SK-N-SH (cell line): ENCODE results near the gene TMEM174. TPM values are rescaled to one million over a fixed set of nuclear protein-coding genes. Genes with fewer than 3 reads are reported as not detected.

Experiments used
- CTCF ChIA-PET: fragments of 300-600, 350-600 bp; formaldehyde crosslinking; extraction: SDS; loops from one replicate; lab custom pipeline; 2021; lab: Yijun Ruan, JAX
- POLR2A ChIA-PET: fragments of 350-600 bp; sonication (Branson Sonifier 250); formaldehyde crosslinking; extraction: SDS; loops from one replicate; lab custom pipeline; 2020; ENCODE audit warnings: antibody characterized with exemption, inconsistent platforms; lab: Yijun Ruan, JAX
- DNase-seq: peaks from one replicate; pipeline ENCODE4 v3.0.0; 2012
- H2AFZ ChIP-seq: fragments of 200-600 bp; sonication (generic); 2 replicates; pipeline ENCODE4 v1.8.1; 2016; ENCODE audit warnings: antibody characterized with exemption, mild to moderate bottlenecking, low read depth
- H3F3A ChIP-seq: fragments of 200-600 bp; sonication (generic); replicated peaks from 2 replicates; pipeline ENCODE3; 2016; ENCODE audit warnings: antibody characterized with exemption, mild to moderate bottlenecking; ENCODE audit not compliant: insufficient read depth
- H3K27ac ChIP-seq, 2 experiments: fragments of 200-500 bp in 1 of 2; fragments of 200-600 bp in 1 of 2; sonication (Bioruptor generic) in 1 of 2; sonication (generic), shearing (Covaris generic) in 1 of 2; 2 replicates each; pipeline versions ENCODE4 v1.5.1 to v1.6.1; 2014 to 2016; ENCODE audit warnings: low read depth in 2 of 2, inconsistent platforms in 1 of 2, low read length in 1 of 2, mild to moderate bottlenecking in 1 of 2, mixed read lengths in 1 of 2
- H3K27me3 ChIP-seq: fragments of 200-600 bp; sonication (generic), shearing (Covaris generic); 2 replicates; pipeline ENCODE4 v1.6.1; 2016; ENCODE audit warnings: mixed run types; ENCODE audit not compliant: insufficient read depth
- H3K36me3 ChIP-seq, 2 experiments: fragments of 200-500 bp in 1 of 2; fragments of 200-600 bp in 1 of 2; sonication (Bioruptor generic) in 1 of 2; sonication (generic) in 1 of 2; replicated peaks in 1 of 2; 2 replicates each; pipeline versions ENCODE3 to v1.5.1; 2014 to 2016; ENCODE audit warnings: low read length in 1 of 2, mild to moderate bottlenecking in 1 of 2; ENCODE audit not compliant: insufficient read depth in 2 of 2, control insufficient read depth in 1 of 2
- H3K4me1 ChIP-seq, 2 experiments: fragments of 200-500 bp in 1 of 2; fragments of 200-600 bp in 1 of 2; sonication (Bioruptor generic) in 1 of 2; sonication (generic), shearing (Covaris generic) in 1 of 2; 2 replicates each; pipeline versions ENCODE4 v1.5.1 to v1.6.1; 2014 to 2016; ENCODE audit warnings: low read depth in 1 of 2, low read length in 1 of 2, mixed run types in 1 of 2; ENCODE audit not compliant: insufficient read depth in 2 of 2, control insufficient read depth in 1 of 2
- H3K4me2 ChIP-seq: fragments of 200-600 bp; sonication (generic), shearing (Covaris generic); 2 replicates; pipeline ENCODE4 v1.6.1; 2017; ENCODE audit warnings: mixed run types
- H3K4me3 ChIP-seq, 2 experiments: fragments of 200-500 bp in 1 of 2; fragments of 200-600 bp in 1 of 2; sonication (Bioruptor generic) in 1 of 2; sonication (generic), shearing (Covaris generic) in 1 of 2; 2 replicates each; pipeline versions ENCODE4 v1.5.1 to v1.8.1; 2014 to 2016; ENCODE audit warnings: low read depth in 2 of 2, inconsistent platforms in 1 of 2, low read length in 1 of 2, mild to moderate bottlenecking in 1 of 2, mixed read lengths in 1 of 2, moderate library complexity in 1 of 2
- H3K79me2 ChIP-seq: fragments of 200-600 bp; sonication (generic); 2 replicates; pipeline ENCODE4 v1.8.1; 2017; ENCODE audit warnings: mild to moderate bottlenecking; ENCODE audit not compliant: insufficient read depth
- H3K9ac ChIP-seq: fragments of 200-600 bp; sonication (generic); 2 replicates; pipeline ENCODE4 v1.6.1; 2017; ENCODE audit warnings: mixed run types
- H3K9me2 ChIP-seq: fragments of 200-600 bp; sonication (generic); 2 replicates; pipeline ENCODE4 v1.6.1; 2017; ENCODE audit warnings: mixed run types
- H3K9me3 ChIP-seq: fragments of 200-600 bp; sonication (generic); 2 replicates; pipeline ENCODE4 v1.6.1; 2017; ENCODE audit warnings: mixed run types, mild to moderate bottlenecking, moderate library complexity
- H4K20me1 ChIP-seq: fragments of 200-600 bp; sonication (generic); 2 replicates; pipeline ENCODE4 v1.6.1; 2017; ENCODE audit warnings: mild to moderate bottlenecking, mixed run types; ENCODE audit not compliant: insufficient read depth
- CHD2 ChIP-seq: fragments of 150-350 bp; IDR thresholded peaks from 2 replicates; pipeline ENCODE4 v1.6.1; 2018; ENCODE audit warnings: low read length; ENCODE audit not compliant: partially characterized antibody
- CTCF ChIP-seq: fragments of 200-600 bp; sonication (generic); IDR thresholded peaks from 2 replicates; pipeline ENCODE4 v1.6.1; 2017; ENCODE audit warnings: antibody characterized with exemption, mild to moderate bottlenecking, moderate library complexity
- EP300 ChIP-seq, 2 experiments: IDR thresholded peaks; 2 replicates each; pipeline versions ENCODE4 v1.4.0 to v1.6.1; 2012; ENCODE audit warnings: borderline replicate concordance in 1 of 2, low read depth in 1 of 2, low read length in 1 of 2
- FOXM1 ChIP-seq: IDR thresholded peaks from 2 replicates; pipeline ENCODE4 v1.4.0; 2012; ENCODE audit warnings: low read depth, mild to moderate bottlenecking
- GATA2 ChIP-seq: sonication (generic); formaldehyde crosslinking; IDR thresholded peaks from 2 replicates; pipeline ENCODE4 v1.5.0; 2020; ENCODE audit warnings: mild to moderate bottlenecking, missing genetic modification reagents
- MXI1 ChIP-seq: IDR thresholded peaks from 2 replicates; pipeline ENCODE4 v1.6.1; 2012; ENCODE audit warnings: mild to moderate bottlenecking, low read depth, low read length, improper control_type of control experiment
- NFIC ChIP-seq: IDR thresholded peaks from 2 replicates; pipeline ENCODE4 v1.4.0; 2012; ENCODE audit warnings: borderline replicate concordance
- NRF1 ChIP-seq: IDR thresholded peaks from 2 replicates; pipeline ENCODE4 v1.6.1; 2012; ENCODE audit warnings: low read depth, mild to moderate bottlenecking, low read length
- PBX3 ChIP-seq: IDR thresholded peaks from 2 replicates; pipeline ENCODE4; 2012
- POLR2AphosphoS5 ChIP-seq: IDR thresholded peaks from 2 replicates; pipeline ENCODE4 v1.6.1; 2012; ENCODE audit warnings: low read depth, low read length
- RFX5 ChIP-seq: IDR thresholded peaks from 2 replicates; pipeline ENCODE4 v1.6.1; 2012; ENCODE audit warnings: mild to moderate bottlenecking, improper control_type of control experiment, low read length
- SMC3 ChIP-seq: IDR thresholded peaks from 2 replicates; pipeline ENCODE4 v1.6.1; 2012; ENCODE audit warnings: low read depth, low read length, improper control_type of control experiment
- USF2 ChIP-seq: fragments of 150-350 bp; IDR thresholded peaks from 2 replicates; pipeline ENCODE4 v1.6.1; 2017; ENCODE audit warnings: antibody characterized with exemption, low read length, low read depth, borderline replicate concordance
- YY1 ChIP-seq: IDR thresholded peaks from 2 replicates; pipeline ENCODE4 v1.4.0; 2012; ENCODE audit warnings: low read depth, mild to moderate bottlenecking
- WGBS: methylation state at CpG from one replicate; pipeline ENCODE4 v1.1.6; 2017; ENCODE audit warnings: low lambda C conversion rate; 5-methylcytosine and 5-hydroxymethylcytosine counted together
- polyA plus RNA-seq, 3 experiments: library from polyadenylated mRNA; depleted of rRNA; stranded (reverse); fragments of >200 nt; gene quantifications; 2 replicates each; pipeline ENCODE4 v1.2.3, GENCODE V29; 2012
- TF ChIP-seq, protein P1 (sequence below): IDR thresholded peaks from 2 replicates; pipeline ENCODE4 v1.4.0; 2012; ENCODE audit warnings: low read depth, borderline replicate concordance
- TF ChIP-seq, protein P2 (sequence below): IDR thresholded peaks from 2 replicates; pipeline ENCODE4 v1.4.0; 2012; ENCODE audit warnings: low read depth, borderline replicate concordance

TMEM174 gene
- polyA plus RNA-seq, 1 of the 3 experiments (the other 2 are of a cell fraction), result not detected

DNA sequence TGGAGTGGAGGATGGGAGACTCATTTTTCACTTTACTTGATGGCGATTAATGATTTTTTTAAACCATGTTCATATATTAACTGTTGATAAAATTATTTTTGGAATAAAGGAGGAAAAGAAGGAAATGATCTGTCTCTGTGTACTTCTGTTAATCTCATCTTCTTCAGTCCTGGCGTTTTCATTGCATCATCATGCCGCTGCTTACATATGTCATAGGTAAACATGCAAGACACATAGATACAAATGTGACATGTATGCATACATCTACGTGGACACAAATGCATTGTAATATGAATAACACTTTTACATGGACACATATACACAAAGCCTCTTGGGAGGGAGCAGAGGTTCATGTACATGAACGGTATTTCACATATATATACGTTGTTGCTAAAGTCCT lies 10.0 kb downstream of the TMEM174 start:
- no peaks in the 10 kb centered on the region for H3K27me3 ChIP-seq
- H3K79me2 ChIP-seq, result no peaks in the 10 kb centered on the region
- no peak overlapping the region for H2AFZ ChIP-seq
- POLR2A ChIA-PET, result no interaction called here
- no peak overlapping the region for H3K4me2 ChIP-seq
- 28% methylated on average over 6 of the region's 6 CpGs for WGBS
- no peak overlapping the region for H3K27ac ChIP-seq
- H3K9me2 ChIP-seq, result no peaks in the 10 kb centered on the region
- TF ChIP-seq NFIC (no peak), RFX5 (no peak), FOXM1 (no peak), PBX3 (no peak)
- TF ChIP-seq, protein P1, sequence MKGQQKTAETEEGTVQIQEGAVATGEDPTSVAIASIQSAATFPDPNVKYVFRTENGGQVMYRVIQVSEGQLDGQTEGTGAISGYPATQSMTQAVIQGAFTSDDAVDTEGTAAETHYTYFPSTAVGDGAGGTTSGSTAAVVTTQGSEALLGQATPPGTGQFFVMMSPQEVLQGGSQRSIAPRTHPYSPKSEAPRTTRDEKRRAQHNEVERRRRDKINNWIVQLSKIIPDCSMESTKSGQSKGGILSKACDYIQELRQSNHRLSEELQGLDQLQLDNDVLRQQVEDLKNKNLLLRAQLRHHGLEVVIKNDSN, result no peak
- TF ChIP-seq, all 33 proteins: peak for 0
- H4K20me1 ChIP-seq, result no peaks in the 10 kb centered on the region
- CTCF ChIA-PET, result interaction anchor here (1.5 kb wide), 1 partner anchor 13 kb away, joined by 7 read pairs; no protein-coding TSS in a partner anchor
- H3F3A ChIP-seq, result no peaks in the 10 kb centered on the region
- H3K9me3 ChIP-seq, result peaks cover 5% of the 10 kb centered on the region; the same call in 1 of the 2 replicates
- H3K9ac ChIP-seq, result no peak overlapping the region
- H3K4me1 ChIP-seq, result no peaks in the 10 kb centered on the region; a peak in 1 of 4 replicates
- no peak for DNase-seq
- H3K4me3 ChIP-seq, result no peak overlapping the region
- no peaks in the 10 kb centered on the region for H3K36me3 ChIP-seq

- 49% methylated on average over 9 of the region's 9 CpGs for WGBS
- Histone ChIP-seq H3K4me1 (no peaks in the 10 kb centered on the region; a peak in 1 of 4 replicates), H3K27me3 (no peaks in the 10 kb centered on the region)
Measured at GRCh38 chr5:73183481-73183891, 10.5 kb downstream of the TMEM174 start.

More at GRCh38 chr5:73183481-73183891, 10.5 kb downstream of the TMEM174 start:
- H3K9ac ChIP-seq, result no peak overlapping the region
- peaks cover 5% of the 10 kb centered on the region; the same call in 1 of the 2 replicates for H3K9me3 ChIP-seq
- H3K36me3 ChIP-seq, result no peaks in the 10 kb centered on the region
- no peaks in the 10 kb centered on the region for H3K79me2 ChIP-seq
- CTCF ChIA-PET, result no interaction called here
- H4K20me1 ChIP-seq, result no peaks in the 10 kb centered on the region
- H3K4me3 ChIP-seq, result no peak overlapping the region
- no peaks in the 10 kb centered on the region for H3K9me2 ChIP-seq
- no peak overlapping the region for H2AFZ ChIP-seq
- DNase-seq, result no peak
- TF ChIP-seq CHD2 (no peak), SMC3 (no peak), RFX5 (no peak), POLR2AphosphoS5 (no peak), CTCF (no peak), GATA2 (CRISPR knock-in tag) (no peak), YY1 (no peak), PBX3 (no peak), USF2 (no peak), NRF1 (no peak), EP300 (IDR thresholded peaks at IDR 0.05; ENCODE audit: borderline replicate concordance in 1 of 2, low read depth in 1 of 2, low read length in 1 of 2) (no peak), MXI1 (no peak)
- TF ChIP-seq, protein P2, sequence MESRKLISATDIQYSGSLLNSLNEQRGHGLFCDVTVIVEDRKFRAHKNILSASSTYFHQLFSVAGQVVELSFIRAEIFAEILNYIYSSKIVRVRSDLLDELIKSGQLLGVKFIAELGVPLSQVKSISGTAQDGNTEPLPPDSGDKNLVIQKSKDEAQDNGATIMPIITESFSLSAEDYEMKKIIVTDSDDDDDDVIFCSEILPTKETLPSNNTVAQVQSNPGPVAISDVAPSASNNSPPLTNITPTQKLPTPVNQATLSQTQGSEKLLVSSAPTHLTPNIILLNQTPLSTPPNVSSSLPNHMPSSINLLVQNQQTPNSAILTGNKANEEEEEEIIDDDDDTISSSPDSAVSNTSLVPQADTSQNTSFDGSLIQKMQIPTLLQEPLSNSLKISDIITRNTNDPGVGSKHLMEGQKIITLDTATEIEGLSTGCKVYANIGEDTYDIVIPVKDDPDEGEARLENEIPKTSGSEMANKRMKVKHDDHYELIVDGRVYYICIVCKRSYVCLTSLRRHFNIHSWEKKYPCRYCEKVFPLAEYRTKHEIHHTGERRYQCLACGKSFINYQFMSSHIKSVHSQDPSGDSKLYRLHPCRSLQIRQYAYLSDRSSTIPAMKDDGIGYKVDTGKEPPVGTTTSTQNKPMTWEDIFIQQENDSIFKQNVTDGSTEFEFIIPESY, result no peak
- no peak overlapping the region for H3K27ac ChIP-seq
- POLR2A ChIA-PET, result no interaction called here
- H3K4me2 ChIP-seq, result no peak overlapping the region
- no peaks in the 10 kb centered on the region for H3F3A ChIP-seq
